GM12864 (cell line): ENCODE data around the gene BRIP1.

ENCODE experiments used
- DNase-seq: peaks from one replicate; pipeline ENCODE4 v3.0.0-alpha.2; 2011; ENCODE audit warnings: low read depth
- H3K4me3 ChIP-seq: 2 replicates; pipeline ENCODE4 v1.5.1; 2011; ENCODE audit warnings: mild to moderate bottlenecking, low read depth, low read length, control low read depth
- CTCF ChIP-seq: IDR thresholded peaks from 2 replicates; pipeline ENCODE4 v1.5.1; 2011; ENCODE audit warnings: low read depth, mild to moderate bottlenecking, moderate library complexity, low read length, control low read depth, inconsistent platforms; ENCODE audit errors: missing control alignments

Gene BRIP1

GRCh38 chr17:61813211-61813610 lies 50.1 kb downstream of the BRIP1 start:
- H3K4me3 ChIP-seq: no peak overlapping the region
- DNase-seq: no peak
- TF ChIP-seq CTCF: no peak

- H3K4me3 ChIP-seq: no peak overlapping the region
Measured at GRCh38 chr17:61812747-61813146, 50.6 kb downstream of the BRIP1 start.

GRCh38 chr17:61809816-61810392 lies 53.4 kb downstream of the BRIP1 start:
- no peak for DNase-seq
- no peak for TF ChIP-seq CTCF
- H3K4me3 ChIP-seq: no peak overlapping the region

More at GRCh38 chr17:61812747-61813146, 50.6 kb downstream of the BRIP1 start:
- DNase-seq: no peak
- no peak for TF ChIP-seq CTCF

- no peak overlapping the region for H3K4me3 ChIP-seq
- no peak for TF ChIP-seq CTCF
- DNase-seq: no peak
Measured at GRCh38 chr17:61808442-61808841, 54.9 kb downstream of the BRIP1 start.

- no peak overlapping the region for H3K4me3 ChIP-seq
- no peak for TF ChIP-seq CTCF
- no peak for DNase-seq
Measured at GRCh38 chr17:61806936-61807335, 56.4 kb downstream of the BRIP1 start.

GRCh38 chr17:61806081-61806828 lies 57.1 kb downstream of the BRIP1 start:
- H3K4me3 ChIP-seq: no peak overlapping the region
- no peak for DNase-seq
- no peak for TF ChIP-seq CTCF

GRCh38 chr17:61805399-61805798 lies 57.9 kb downstream of the BRIP1 start:
- no peak overlapping the region for H3K4me3 ChIP-seq
- no peak for DNase-seq
- TF ChIP-seq CTCF: no peak
